ENCODE data around the gene WNT1.
A peak's percentile ranks its signal among the peaks of the same experiment; 100 is the strongest.

Gene WNT1

GRCh38 chr12:48973941-48974673 is 4.0 kb upstream of the WNT1 start:
- Histone ChIP-seq H3K4me1 (ENCODE audit: control insufficient read depth, insufficient read depth, low read length) (peaks cover 47% of the 10 kb centered on the region), H3K36me3 (ENCODE audit: control insufficient read depth, insufficient read depth, low read length) (no peaks in the 10 kb centered on the region), H3K4me3 (ENCODE audit: low read length) (no peak overlapping the region), H3K27me3 (ENCODE audit: control insufficient read depth, insufficient read depth, low read length) (peaks cover 89% of the 10 kb centered on the region), H3K9me3 (ENCODE audit: control insufficient read depth, low read length) (no peaks in the 10 kb centered on the region), H3K9ac (ENCODE audit: low read length) (no peak overlapping the region)

DNA sequence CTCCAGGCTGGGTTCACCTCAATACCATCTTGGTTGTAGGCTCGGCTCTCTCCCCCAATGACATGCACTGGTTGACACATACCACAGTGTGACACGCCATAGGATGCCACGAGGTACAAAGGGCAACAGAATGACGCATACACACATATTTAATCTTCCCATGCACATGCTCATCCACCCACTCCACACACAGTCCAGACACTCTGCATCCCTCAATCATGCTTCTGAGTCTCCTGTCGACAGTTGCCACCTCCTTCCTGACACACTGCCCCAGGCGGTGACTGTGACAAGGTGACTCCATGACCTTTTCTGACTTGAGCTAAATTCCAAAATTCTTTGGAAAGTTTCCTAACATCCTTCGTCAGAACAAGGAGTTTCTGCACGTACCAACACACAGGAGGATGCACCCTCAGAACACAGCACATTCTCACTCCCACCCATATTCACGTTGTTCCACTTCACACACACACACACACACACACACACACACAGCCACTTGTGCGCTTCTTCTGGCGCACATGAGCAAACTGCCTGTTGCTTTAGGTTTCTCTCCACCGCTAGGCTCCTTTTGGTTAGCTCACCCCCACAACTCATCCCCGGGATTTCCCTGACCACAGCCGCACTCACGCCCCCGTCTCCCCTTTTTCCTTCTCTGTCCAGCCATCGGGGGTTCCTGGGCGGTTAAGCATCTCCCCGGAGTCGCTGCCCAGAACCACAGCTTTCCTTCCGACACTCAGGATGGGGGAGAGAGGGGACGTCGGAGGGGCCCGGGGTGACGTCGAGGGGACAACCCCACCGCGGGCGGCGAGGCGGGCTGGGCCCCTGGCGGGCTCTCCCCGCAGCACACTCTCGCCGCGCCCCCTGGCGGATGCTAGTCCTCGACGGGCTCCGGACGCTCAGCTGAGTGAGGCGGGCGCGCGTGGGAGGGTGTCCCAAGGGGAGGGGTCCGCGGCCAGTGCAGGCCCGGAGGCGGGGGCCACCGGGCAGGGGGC is 536 bp upstream of the WNT1 start:
- Histone ChIP-seq H3K36me3 (ENCODE audit: control insufficient read depth, insufficient read depth, low read length) (no peaks in the 10 kb centered on the region), H3K9ac (ENCODE audit: low read length) (no peak overlapping the region), H3K9me3 (ENCODE audit: control insufficient read depth, low read length) (no peaks in the 10 kb centered on the region), H3K4me3 (ENCODE audit: low read length) (no peak overlapping the region), H3K27me3 (ENCODE audit: control insufficient read depth, insufficient read depth, low read length) (peaks cover 89% of the 10 kb centered on the region), H3K4me1 (ENCODE audit: control insufficient read depth, insufficient read depth, low read length) (peaks cover 46% of the 10 kb centered on the region)

GRCh38 chr12:48978741-48979601 is 849 bp downstream of the WNT1 start:
- Histone ChIP-seq H3K27me3 (ENCODE audit: control insufficient read depth, insufficient read depth, low read length) (peaks cover 87% of the 10 kb centered on the region), H3K36me3 (ENCODE audit: control insufficient read depth, insufficient read depth, low read length) (no peaks in the 10 kb centered on the region), H3K4me1 (ENCODE audit: control insufficient read depth, insufficient read depth, low read length) (peaks cover 46% of the 10 kb centered on the region), H3K9me3 (ENCODE audit: control insufficient read depth, low read length) (no peaks in the 10 kb centered on the region), H3K9ac (ENCODE audit: low read length) (peak overlapping the region; percentile 41), H3K4me3 (ENCODE audit: low read length) (peak overlapping the region; percentile 36)

DNA sequence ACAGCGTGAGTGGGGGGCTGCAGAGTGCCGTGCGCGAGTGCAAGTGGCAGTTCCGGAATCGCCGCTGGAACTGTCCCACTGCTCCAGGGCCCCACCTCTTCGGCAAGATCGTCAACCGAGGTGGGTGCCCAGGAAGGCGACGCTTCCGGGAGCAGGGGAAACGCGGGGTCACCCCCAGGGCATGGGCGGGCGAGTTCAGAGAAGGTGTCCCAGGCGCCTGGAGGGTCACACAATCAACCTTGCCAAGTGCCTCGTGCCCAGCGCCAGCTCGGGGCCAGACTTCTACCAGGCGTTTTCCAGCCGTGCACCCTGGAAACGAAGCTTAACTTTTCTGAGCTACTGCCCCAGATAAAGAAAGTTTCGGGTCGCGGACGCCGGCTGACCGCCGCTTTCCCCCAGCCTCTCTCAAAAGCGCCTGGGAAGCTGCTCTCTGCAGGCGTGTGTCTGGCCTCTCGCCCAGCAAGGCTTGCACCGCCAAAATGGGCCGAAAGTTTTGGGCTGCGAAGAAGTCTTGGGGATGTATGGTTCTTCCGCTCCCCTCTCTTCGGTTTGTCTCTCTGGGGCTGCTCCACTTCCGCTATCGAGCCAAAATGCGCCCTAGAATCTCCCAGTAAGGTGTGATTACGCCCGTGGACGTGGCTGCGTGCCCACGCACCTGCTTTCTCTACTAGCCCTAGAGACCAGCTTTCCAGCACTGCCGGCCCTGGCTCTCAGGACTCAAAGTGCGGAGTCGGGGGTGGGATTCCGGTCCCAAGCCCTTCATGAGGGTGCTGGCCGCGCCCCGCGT is 1.7 kb downstream of the WNT1 start:
- Histone ChIP-seq H3K9me3 (ENCODE audit: control insufficient read depth, low read length) (no peaks in the 10 kb centered on the region), H3K9ac (ENCODE audit: low read length) (peak overlapping the region; percentile 41), H3K4me3 (ENCODE audit: low read length) (no peak overlapping the region), H3K36me3 (ENCODE audit: control insufficient read depth, insufficient read depth, low read length) (no peaks in the 10 kb centered on the region), H3K4me1 (ENCODE audit: control insufficient read depth, insufficient read depth, low read length) (peaks cover 46% of the 10 kb centered on the region), H3K27me3 (ENCODE audit: control insufficient read depth, insufficient read depth, low read length) (peaks cover 87% of the 10 kb centered on the region)

DNA sequence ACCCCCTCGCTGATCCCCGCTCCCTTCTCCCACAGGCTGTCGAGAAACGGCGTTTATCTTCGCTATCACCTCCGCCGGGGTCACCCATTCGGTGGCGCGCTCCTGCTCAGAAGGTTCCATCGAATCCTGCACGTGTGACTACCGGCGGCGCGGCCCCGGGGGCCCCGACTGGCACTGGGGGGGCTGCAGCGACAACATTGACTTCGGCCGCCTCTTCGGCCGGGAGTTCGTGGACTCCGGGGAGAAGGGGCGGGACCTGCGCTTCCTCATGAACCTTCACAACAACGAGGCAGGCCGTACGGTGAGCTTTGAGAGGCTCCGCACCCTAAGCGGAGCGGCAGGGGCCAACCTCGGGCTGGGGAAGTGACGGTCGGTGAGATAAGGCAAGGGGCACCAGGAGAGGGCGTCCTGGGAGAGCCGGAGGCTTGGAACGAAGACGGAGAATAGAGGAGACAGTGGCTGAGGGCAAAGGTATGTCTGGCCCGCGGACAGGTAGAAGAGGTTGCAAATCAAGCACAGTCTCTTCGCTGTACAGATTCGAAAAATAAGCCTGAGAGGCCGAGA is 2.3 kb downstream of the WNT1 start:
- Histone ChIP-seq H3K9me3 (ENCODE audit: control insufficient read depth, low read length) (no peaks in the 10 kb centered on the region), H3K4me1 (ENCODE audit: control insufficient read depth, insufficient read depth, low read length) (peaks cover 46% of the 10 kb centered on the region), H3K27me3 (ENCODE audit: control insufficient read depth, insufficient read depth, low read length) (peaks cover 87% of the 10 kb centered on the region), H3K36me3 (ENCODE audit: control insufficient read depth, insufficient read depth, low read length) (no peaks in the 10 kb centered on the region), H3K4me3 (ENCODE audit: low read length) (no peak overlapping the region), H3K9ac (ENCODE audit: low read length) (no peak overlapping the region)

- Histone ChIP-seq H3K27me3 (ENCODE audit: control insufficient read depth, insufficient read depth, low read length) (peaks cover 92% of the 10 kb centered on the region), H3K4me3 (ENCODE audit: low read length) (no peak overlapping the region), H3K9ac (ENCODE audit: low read length) (no peak overlapping the region)
Measured at GRCh38 chr12:48980953-48981756, 3.0 kb downstream of the WNT1 start.

DNA sequence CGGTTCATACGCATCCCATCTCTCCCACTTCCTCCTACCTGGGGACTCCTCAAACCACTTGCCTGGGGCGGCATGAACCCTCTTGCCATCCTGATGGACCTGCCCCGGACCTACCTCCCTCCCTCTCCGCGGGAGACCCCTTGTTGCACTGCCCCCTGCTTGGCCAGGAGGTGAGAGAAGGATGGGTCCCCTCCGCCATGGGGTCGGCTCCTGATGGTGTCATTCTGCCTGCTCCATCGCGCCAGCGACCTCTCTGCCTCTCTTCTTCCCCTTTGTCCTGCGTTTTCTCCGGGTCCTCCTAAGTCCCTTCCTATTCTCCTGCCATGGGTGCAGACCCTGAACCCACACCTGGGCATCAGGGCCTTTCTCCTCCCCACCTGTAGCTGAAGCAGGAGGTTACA is 3.6 kb downstream of the WNT1 start:
- Histone ChIP-seq H3K9me3 (ENCODE audit: control insufficient read depth, low read length) (no peaks in the 10 kb centered on the region), H3K9ac (ENCODE audit: low read length) (no peak overlapping the region), H3K27me3 (ENCODE audit: control insufficient read depth, insufficient read depth, low read length) (peaks cover 96% of the 10 kb centered on the region), H3K4me1 (ENCODE audit: control insufficient read depth, insufficient read depth, low read length) (peaks cover 46% of the 10 kb centered on the region), H3K36me3 (ENCODE audit: control insufficient read depth, insufficient read depth, low read length) (no peaks in the 10 kb centered on the region), H3K4me3 (ENCODE audit: low read length) (no peak overlapping the region)

More at GRCh38 chr12:48980953-48981756, 3.0 kb downstream of the WNT1 start:
- no peaks in the 10 kb centered on the region for H3K36me3 ChIP-seq (ENCODE audit: control insufficient read depth, insufficient read depth, low read length)
- no peaks in the 10 kb centered on the region for H3K9me3 ChIP-seq (ENCODE audit: control insufficient read depth, low read length)
- H3K4me1 ChIP-seq (ENCODE audit: control insufficient read depth, insufficient read depth, low read length) = peaks cover 46% of the 10 kb centered on the region

DNA sequence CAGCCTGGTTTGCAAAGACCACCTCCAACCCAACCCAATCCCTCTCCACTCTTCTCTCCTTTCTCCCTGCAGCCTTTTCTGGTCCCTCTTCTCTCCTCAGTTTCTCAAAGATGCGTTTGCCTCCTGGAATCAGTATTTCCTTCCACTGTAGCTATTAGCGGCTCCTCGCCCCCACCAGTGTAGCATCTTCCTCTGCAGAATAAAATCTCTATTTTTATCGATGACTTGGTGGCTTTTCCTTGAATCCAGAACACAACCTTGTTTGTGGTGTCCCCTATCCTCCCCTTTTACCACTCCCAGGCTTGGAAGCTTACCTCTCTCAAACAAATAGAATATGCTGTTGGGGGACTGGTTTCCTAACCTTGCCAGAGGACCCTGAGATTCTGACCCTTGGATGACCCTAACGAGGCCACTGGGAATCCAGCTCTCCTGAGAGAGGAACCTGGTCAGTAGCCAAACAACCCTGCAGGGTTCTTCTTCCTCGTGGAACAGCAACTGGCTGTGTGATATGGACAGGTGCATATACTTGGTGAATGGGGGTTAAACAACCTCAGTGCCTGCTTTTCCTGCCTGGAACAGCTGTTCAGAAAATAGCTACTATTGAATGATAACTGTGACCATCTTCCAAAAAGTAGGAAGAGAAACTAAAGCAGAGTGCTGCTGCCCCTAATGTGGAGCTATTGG is 4.4 kb downstream of the WNT1 start:
- Histone ChIP-seq H3K27me3 (ENCODE audit: control insufficient read depth, insufficient read depth, low read length) (peaks cover 96% of the 10 kb centered on the region), H3K4me1 (ENCODE audit: control insufficient read depth, insufficient read depth, low read length) (peaks cover 41% of the 10 kb centered on the region), H3K9me3 (ENCODE audit: control insufficient read depth, low read length) (no peaks in the 10 kb centered on the region)

GRCh38 chr12:48985475-48985897 is 7.4 kb downstream of the WNT1 start:
- H3K4me3 ChIP-seq (ENCODE audit: low read length) = no peak overlapping the region
- H3K27me3 ChIP-seq (ENCODE audit: control insufficient read depth, insufficient read depth, low read length) = peaks cover 88% of the 10 kb centered on the region
- no peak overlapping the region for H3K9ac ChIP-seq (ENCODE audit: low read length)

More for the DNA sequence above, 4.4 kb downstream of the WNT1 start:
- Histone ChIP-seq H3K9ac (ENCODE audit: low read length) (no peak overlapping the region), H3K4me3 (ENCODE audit: low read length) (no peak overlapping the region), H3K36me3 (ENCODE audit: control insufficient read depth, insufficient read depth, low read length) (no peaks in the 10 kb centered on the region)

DNA sequence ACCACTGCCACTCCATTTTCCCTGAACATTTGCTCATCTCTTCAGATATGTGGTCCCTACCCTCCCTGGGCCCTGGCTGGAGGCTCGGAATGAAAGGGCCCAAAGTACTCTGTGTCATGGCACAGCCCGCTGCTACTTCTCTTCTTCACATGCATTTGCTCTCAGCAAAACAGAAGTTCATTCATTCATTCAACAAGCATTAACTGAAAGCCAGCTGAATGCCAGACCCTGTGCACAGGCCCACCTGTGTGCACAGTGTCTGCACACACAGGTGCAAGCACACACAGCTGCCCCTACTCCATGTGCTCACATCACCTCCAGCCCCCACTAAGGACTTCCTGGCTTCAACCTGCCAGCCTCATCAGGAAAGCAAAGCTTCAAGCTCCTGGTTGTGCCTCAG is 7.8 kb downstream of the WNT1 start:
- H3K4me1 ChIP-seq (ENCODE audit: control insufficient read depth, insufficient read depth, low read length) = peaks cover 12% of the 10 kb centered on the region
- H3K9ac ChIP-seq (ENCODE audit: low read length) = no peak overlapping the region
- no peaks in the 10 kb centered on the region for H3K9me3 ChIP-seq (ENCODE audit: control insufficient read depth, low read length)
- H3K4me3 ChIP-seq (ENCODE audit: low read length) = no peak overlapping the region
- H3K36me3 ChIP-seq (ENCODE audit: control insufficient read depth, insufficient read depth, low read length) = no peaks in the 10 kb centered on the region
- H3K27me3 ChIP-seq (ENCODE audit: control insufficient read depth, insufficient read depth, low read length) = peaks cover 88% of the 10 kb centered on the region

More at GRCh38 chr12:48985475-48985897, 7.4 kb downstream of the WNT1 start:
- no peaks in the 10 kb centered on the region for H3K9me3 ChIP-seq (ENCODE audit: control insufficient read depth, low read length)
- H3K4me1 ChIP-seq (ENCODE audit: control insufficient read depth, insufficient read depth, low read length) = peaks cover 16% of the 10 kb centered on the region
- H3K36me3 ChIP-seq (ENCODE audit: control insufficient read depth, insufficient read depth, low read length) = no peaks in the 10 kb centered on the region

Data from mucosa of stomach (tissue), 1 donor.